Activated CD8-positive, alpha-beta T cell treated with anti-CD3 and anti-CD28 coated beads for 36 hours (primary cell): ENCODE data around the gene CAND2. TPM values are rescaled to one million over a fixed set of nuclear protein-coding genes. Genes with fewer than 3 reads are reported as not detected.

Experiments
- ATAC-seq: fragments of 200-7000 bp; cut with Tn5 transposase; one replicate; pipeline ENCODE4 v1.10.0; 2021; ENCODE audit warnings: mild to moderate bottlenecking, moderate library complexity
- CTCF ChIA-PET: fragments of 350-600 bp; sonication (Branson Sonifier 250); formaldehyde crosslinking; loops from one replicate; lab custom pipeline; 2021; ENCODE audit warnings: antibody characterized with exemption; lab: Charles Lee
- POLR2A ChIA-PET: fragments of 350-600 bp; sonication (Branson Sonifier 250); formaldehyde crosslinking; loops from one replicate; lab custom pipeline; 2021; ENCODE audit warnings: antibody characterized with exemption; lab: Charles Lee
- DNase-seq: peaks from one replicate; pipeline ENCODE4 v3.0.0-alpha.2; 2020
- H3K27ac Mint-ChIP-seq: one replicate; pipeline ENCODE4 v1.8.0; 2021; ENCODE audit warnings: mild to moderate bottlenecking, mixed read lengths
- H3K27me3 Mint-ChIP-seq: one replicate; pipeline ENCODE4 v1.8.0; 2021; ENCODE audit warnings: mixed read lengths
- H3K36me3 Mint-ChIP-seq: one replicate; pipeline ENCODE4 v1.8.0; 2021; ENCODE audit warnings: low read depth, mixed read lengths
- H3K4me1 Mint-ChIP-seq: one replicate; pipeline ENCODE4 v1.8.0; 2021; ENCODE audit warnings: low read depth, mixed read lengths
- H3K4me3 Mint-ChIP-seq: one replicate; pipeline ENCODE4 v1.8.0; 2021; ENCODE audit warnings: mild to moderate bottlenecking, moderate library complexity, mixed read lengths
- H3K9me3 Mint-ChIP-seq: one replicate; pipeline ENCODE4 v1.8.0; 2021; ENCODE audit warnings: mixed read lengths
- intact Hi-C: fragments of 100-400 bp; cut with micrococcal nuclease; formaldehyde crosslinking; loops from one replicate; pipeline ENCODE4 v1.10.0; 2022
- total RNA-seq, 2 experiments: library from RNA; stranded (reverse); gene quantifications; one replicate each; pipeline ENCODE4 v1.2.3, GENCODE V29; 2021
- TF ChIP-seq, protein P1 (sequence below): fragments of 200-600 bp; IDR thresholded peaks from one replicate; pipeline ENCODE4 v1.8.0; 2022; ENCODE audit warnings: antibody characterized with exemption, mild to moderate bottlenecking

The CAND2 gene
- total RNA-seq, 2 experiments from 2014 or later: 1.5 to 1.9 TPM

DNA sequence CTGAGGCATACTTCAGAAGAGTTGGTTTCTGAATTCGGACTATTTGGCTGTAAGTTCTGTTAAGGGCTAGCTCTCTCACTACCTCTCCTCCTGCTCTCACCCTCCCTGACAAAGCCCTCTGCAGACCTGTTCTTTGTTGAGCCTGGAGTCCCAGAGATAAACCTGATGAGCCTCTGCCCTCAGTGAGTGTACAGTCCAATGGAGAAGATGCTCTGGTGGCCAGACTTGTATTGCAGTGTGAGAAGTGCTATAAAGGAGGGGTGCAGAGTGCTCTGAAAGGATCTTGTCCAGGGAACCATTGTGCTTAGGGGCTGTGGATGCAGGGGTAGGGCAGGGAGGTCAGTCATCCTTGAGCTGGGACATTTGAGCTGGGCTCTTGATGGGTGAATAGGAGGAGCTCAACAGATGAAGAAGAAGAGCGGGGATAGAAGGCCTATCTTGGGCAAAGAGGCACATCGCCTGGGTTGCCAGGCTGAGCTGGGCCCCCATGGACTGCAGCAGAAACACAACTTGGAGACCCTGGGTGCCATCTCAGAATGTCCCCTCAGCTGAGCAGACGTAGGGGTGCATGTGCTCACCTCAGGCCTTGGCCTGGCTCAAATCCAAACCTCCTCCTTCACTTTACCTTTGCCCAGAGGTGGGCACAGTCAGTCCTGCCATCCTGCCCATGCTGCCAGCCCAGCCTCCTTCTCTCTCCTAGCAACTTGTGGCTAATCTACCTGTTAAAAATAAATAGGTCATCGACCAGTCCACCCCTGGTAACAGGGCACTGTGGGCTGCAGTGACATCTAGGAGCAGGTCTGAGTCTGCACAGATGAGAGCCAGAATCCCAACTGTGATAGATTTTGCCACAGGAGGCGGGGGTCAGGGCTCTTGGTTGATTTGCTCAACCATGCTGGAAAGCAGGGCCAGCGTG, 3.3 kb downstream of the CAND2 start:
- DNase-seq: no peak

DNA sequence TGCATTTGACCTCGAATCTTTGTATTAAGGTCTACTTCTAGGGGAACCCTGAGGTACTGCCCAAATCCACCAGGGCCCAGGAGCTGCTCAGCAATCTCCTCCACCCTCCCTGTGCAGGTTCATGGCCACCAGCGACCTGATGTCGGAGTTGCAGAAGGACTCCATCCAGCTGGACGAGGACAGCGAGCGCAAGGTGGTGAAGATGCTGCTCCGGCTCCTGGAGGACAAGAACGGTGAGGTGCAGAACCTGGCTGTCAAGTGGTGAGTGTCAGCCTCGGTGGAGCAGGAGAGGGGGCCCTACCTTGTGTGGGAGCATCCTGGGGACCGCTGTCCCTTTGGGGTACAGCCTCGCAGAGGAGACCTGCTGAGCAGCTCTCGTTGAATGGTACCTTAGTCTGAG, 6.9 kb downstream of the CAND2 start:
- no peak for ATAC-seq
- ChIA-PET POLR2A (no interaction called here), CTCF (no interaction called here)
- intact Hi-C loops: no loop called here
- Mint-ChIP-seq H3K4me1 (no peaks in the 10 kb centered on the region), H3K27me3 (no peaks in the 10 kb centered on the region), H3K27ac (no peak overlapping the region), H3K4me3 (no peak overlapping the region), H3K36me3 (no peaks in the 10 kb centered on the region), H3K9me3 (no peaks in the 10 kb centered on the region)
- TF ChIP-seq, protein P1, sequence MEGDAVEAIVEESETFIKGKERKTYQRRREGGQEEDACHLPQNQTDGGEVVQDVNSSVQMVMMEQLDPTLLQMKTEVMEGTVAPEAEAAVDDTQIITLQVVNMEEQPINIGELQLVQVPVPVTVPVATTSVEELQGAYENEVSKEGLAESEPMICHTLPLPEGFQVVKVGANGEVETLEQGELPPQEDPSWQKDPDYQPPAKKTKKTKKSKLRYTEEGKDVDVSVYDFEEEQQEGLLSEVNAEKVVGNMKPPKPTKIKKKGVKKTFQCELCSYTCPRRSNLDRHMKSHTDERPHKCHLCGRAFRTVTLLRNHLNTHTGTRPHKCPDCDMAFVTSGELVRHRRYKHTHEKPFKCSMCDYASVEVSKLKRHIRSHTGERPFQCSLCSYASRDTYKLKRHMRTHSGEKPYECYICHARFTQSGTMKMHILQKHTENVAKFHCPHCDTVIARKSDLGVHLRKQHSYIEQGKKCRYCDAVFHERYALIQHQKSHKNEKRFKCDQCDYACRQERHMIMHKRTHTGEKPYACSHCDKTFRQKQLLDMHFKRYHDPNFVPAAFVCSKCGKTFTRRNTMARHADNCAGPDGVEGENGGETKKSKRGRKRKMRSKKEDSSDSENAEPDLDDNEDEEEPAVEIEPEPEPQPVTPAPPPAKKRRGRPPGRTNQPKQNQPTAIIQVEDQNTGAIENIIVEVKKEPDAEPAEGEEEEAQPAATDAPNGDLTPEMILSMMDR: no peak
- no peak for DNase-seq

More for the DNA sequence above, 3.3 kb downstream of the CAND2 start:
- Mint-ChIP-seq H3K27me3 (peaks cover 3% of the 10 kb centered on the region), H3K4me1 (peaks cover 3% of the 10 kb centered on the region), H3K36me3 (no peaks in the 10 kb centered on the region), H3K4me3 (no peak overlapping the region), H3K27ac (no peak overlapping the region), H3K9me3 (no peaks in the 10 kb centered on the region)
- ATAC-seq: peak; percentile 36
- intact Hi-C loops: no loop called here
- TF ChIP-seq, protein P1: no peak
- POLR2A ChIA-PET: no interaction called here
- CTCF ChIA-PET: interaction anchor here (0.9 to 4.6 kb wide), 4 partner anchors 10 to 42 kb away, joined by 3 to 38 read pairs (median 6); partner anchors contain the start of gene RPL32

DNA sequence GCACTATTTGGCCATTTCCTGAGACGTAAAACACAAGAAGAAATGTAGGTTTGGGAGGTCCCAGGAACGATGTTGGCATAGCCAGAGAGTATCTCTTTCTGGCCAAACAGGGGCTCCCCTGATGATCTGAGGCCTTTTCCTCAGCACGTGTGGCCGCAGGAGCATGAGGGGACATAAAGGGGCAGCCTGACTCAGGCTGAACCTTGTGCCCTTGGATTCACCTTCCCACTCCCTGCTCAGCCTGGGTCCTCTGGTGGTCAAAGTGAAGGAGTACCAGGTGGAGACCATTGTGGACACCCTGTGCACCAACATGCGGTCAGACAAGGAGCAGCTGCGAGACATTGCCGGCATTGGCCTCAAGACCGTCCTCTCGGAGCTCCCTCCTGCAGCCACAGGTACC, 10.6 kb downstream of the CAND2 start:
- H3K27me3 Mint-ChIP-seq: no peaks in the 10 kb centered on the region
- no peaks in the 10 kb centered on the region for H3K9me3 Mint-ChIP-seq
- peaks cover 7% of the 10 kb centered on the region for H3K4me1 Mint-ChIP-seq
- no peak overlapping the region for H3K27ac Mint-ChIP-seq
- H3K4me3 Mint-ChIP-seq: no peak overlapping the region
- TF ChIP-seq, protein P1: no peak
- POLR2A ChIA-PET: interaction anchor here (0.6 to 2.8 kb wide), 2 partner anchors 25 to 136 kb away, joined by 4 to 12 read pairs; no protein-coding TSS in a partner anchor
- no peak for ATAC-seq
- H3K36me3 Mint-ChIP-seq: no peaks in the 10 kb centered on the region
- DNase-seq: no peak
- intact Hi-C loops: no loop called here
- CTCF ChIA-PET: interaction anchor here (1.0 to 4.2 kb wide), 4 partner anchors 10 to 20 kb away, joined by 3 to 38 read pairs (median 8); partner anchors contain the start of gene CAND2

DNA sequence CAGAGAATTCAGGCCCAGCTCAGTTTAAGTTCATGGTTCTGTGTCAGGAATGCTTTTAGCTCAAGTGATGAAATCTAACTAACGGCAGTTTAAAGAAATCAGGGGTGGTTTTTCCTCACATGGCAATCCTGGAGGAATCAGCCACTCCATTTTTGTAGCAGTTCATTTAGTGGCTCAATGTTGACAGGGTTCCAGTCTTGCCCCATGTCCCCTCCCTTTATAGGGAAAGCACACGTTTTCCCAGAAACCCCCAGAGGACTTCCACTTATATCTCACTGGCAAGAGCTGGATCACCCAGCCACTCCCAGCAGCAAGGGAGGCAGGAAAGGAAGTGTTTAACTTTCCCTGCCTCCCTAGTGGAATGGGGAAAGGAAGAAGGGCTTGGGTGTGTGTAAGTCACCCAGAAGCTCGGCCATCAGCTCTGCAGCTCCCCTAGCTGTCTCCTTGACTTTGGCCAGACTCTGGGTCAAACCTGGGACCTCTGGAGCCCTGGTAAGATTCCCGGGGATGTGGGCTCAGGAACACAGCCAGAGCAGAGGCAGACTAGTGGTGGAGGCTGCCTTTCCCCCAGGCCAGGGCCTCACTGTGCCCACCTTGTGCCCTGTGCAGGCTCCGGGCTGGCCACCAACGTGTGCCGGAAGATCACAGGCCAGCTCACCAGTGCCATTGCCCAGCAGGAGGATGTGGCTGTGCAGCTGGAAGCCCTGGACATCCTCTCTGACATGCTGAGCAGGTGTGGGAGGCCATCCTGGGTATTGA, 11.3 kb downstream of the CAND2 start:
- TF ChIP-seq, protein P1: no peak
- Mint-ChIP-seq H3K9me3 (no peaks in the 10 kb centered on the region), H3K36me3 (no peaks in the 10 kb centered on the region), H3K4me1 (peaks cover 7% of the 10 kb centered on the region), H3K27ac (no peak overlapping the region), H3K27me3 (no peaks in the 10 kb centered on the region), H3K4me3 (no peak overlapping the region)
- intact Hi-C loops: no loop called here
- POLR2A ChIA-PET: interaction anchor here (0.6 to 2.8 kb wide), 2 partner anchors 25 to 29 kb away, joined by 3 to 12 read pairs; no protein-coding TSS in a partner anchor
- DNase-seq: no peak
- CTCF ChIA-PET: interaction anchor here (1.0 to 4.2 kb wide), 4 partner anchors 10 to 20 kb away, joined by 3 to 38 read pairs (median 8); partner anchors contain the start of gene CAND2
- no peak for ATAC-seq
